H9 (cell line): ENCODE results near the gene RFPL1. TPM values are rescaled to one million over a fixed set of nuclear protein-coding genes. Genes with fewer than 3 reads are reported as not detected.

ENCODE experiments used
- DNase-seq: peaks from one replicate; pipeline ENCODE4 v3.0.0-alpha.2; 2017
- H2AFZ ChIP-seq: one replicate; pipeline ENCODE4 v1.6.1; 2013; ENCODE audit warnings: mild to moderate bottlenecking, low read length, control low read depth, moderate library complexity
- H2AK5ac ChIP-seq: 2 replicates; pipeline ENCODE4 v1.6.1; 2013; ENCODE audit warnings: low read length, control low read depth, mixed read lengths; ENCODE audit not compliant: insufficient read length
- H2BK120ac ChIP-seq: one replicate; pipeline ENCODE4 v1.6.1; 2013; ENCODE audit warnings: low read depth, mild to moderate bottlenecking, low read length, control low read depth, inconsistent platforms; ENCODE audit not compliant: poor library complexity, severe bottlenecking
- H2BK12ac ChIP-seq: 2 replicates; pipeline ENCODE4 v1.6.1; 2013; ENCODE audit warnings: low read length, control low read depth, mixed read lengths, low read depth; ENCODE audit not compliant: insufficient read length
- H2BK15ac ChIP-seq: 2 replicates; pipeline ENCODE4 v1.6.1; 2013; ENCODE audit warnings: low read depth, low read length, control low read depth
- H2BK20ac ChIP-seq: one replicate; pipeline ENCODE4 v1.6.1; 2013; ENCODE audit warnings: low read depth, mild to moderate bottlenecking, low read length, control low read depth, inconsistent platforms; ENCODE audit not compliant: poor library complexity, severe bottlenecking
- H2BK5ac ChIP-seq: 2 replicates; pipeline ENCODE4 v1.6.1; 2013; ENCODE audit warnings: low read length, control low read depth, mixed read lengths; ENCODE audit not compliant: insufficient read length
- H3K14ac ChIP-seq: 2 replicates; pipeline ENCODE4 v1.6.1; 2013; ENCODE audit warnings: low read length, control low read depth; ENCODE audit not compliant: insufficient read depth
- H3K18ac ChIP-seq: 2 replicates; pipeline ENCODE4 v1.6.1; 2013; ENCODE audit warnings: low read depth, mild to moderate bottlenecking, mixed read lengths, low read length, control low read depth; ENCODE audit not compliant: insufficient read length
- H3K23ac ChIP-seq: 2 replicates; pipeline ENCODE4 v1.6.1; 2013; ENCODE audit warnings: low read length, control low read depth, mixed read lengths, low read depth; ENCODE audit not compliant: insufficient read length
- H3K23me2 ChIP-seq: 2 replicates; pipeline ENCODE4 v1.6.1; 2013; ENCODE audit warnings: low read depth, mild to moderate bottlenecking, mixed read lengths, low read length, control low read depth; ENCODE audit not compliant: insufficient read length, poor library complexity, severe bottlenecking
- H3K27ac ChIP-seq: 2 replicates; pipeline ENCODE4 v1.5.1; 2013; ENCODE audit warnings: low read length, control low read depth, mixed read lengths, low read depth; ENCODE audit not compliant: insufficient read length
- H3K27me3 ChIP-seq: 2 replicates; pipeline ENCODE4 v1.6.1; 2013; ENCODE audit warnings: low read length, control low read depth, inconsistent platforms; ENCODE audit not compliant: insufficient read depth
- H3K4ac ChIP-seq: 2 replicates; pipeline ENCODE4 v1.6.1; 2013; ENCODE audit warnings: low read depth, mild to moderate bottlenecking, control low read depth, inconsistent platforms, low read length, moderate library complexity
- H3K4me1 ChIP-seq: 2 replicates; pipeline ENCODE4 v1.6.1; 2013; ENCODE audit warnings: low read length, control low read depth, inconsistent platforms; ENCODE audit not compliant: insufficient read depth
- H3K4me2 ChIP-seq: 2 replicates; pipeline ENCODE4 v1.6.1; 2013; ENCODE audit warnings: low read length, control low read depth, mixed read lengths; ENCODE audit not compliant: insufficient read length, insufficient read depth
- H3K56ac ChIP-seq: 2 replicates; pipeline ENCODE4 v1.6.1; 2013; ENCODE audit warnings: low read depth, mild to moderate bottlenecking, mixed read lengths, low read length, control low read depth; ENCODE audit not compliant: insufficient read length
- H3K79me1 ChIP-seq: 2 replicates; pipeline ENCODE4 v1.6.1; 2013; ENCODE audit warnings: low read depth, mild to moderate bottlenecking, moderate library complexity, low read length, control low read depth, inconsistent platforms; ENCODE audit not compliant: insufficient read depth, poor library complexity, severe bottlenecking
- H3K79me2 ChIP-seq: 2 replicates; pipeline ENCODE4 v1.6.1; 2013; ENCODE audit warnings: low read length, control low read depth, inconsistent platforms; ENCODE audit not compliant: insufficient read depth
- H3K9ac ChIP-seq: 2 replicates; pipeline ENCODE4 v1.6.1; 2013; ENCODE audit warnings: low read length, control low read depth, mixed read lengths; ENCODE audit not compliant: insufficient read length; ENCODE audit errors: extremely low read depth
- H3K9me3 ChIP-seq: one replicate; pipeline ENCODE4 v1.6.1; 2013; ENCODE audit warnings: low read depth, low read length, inconsistent platforms; ENCODE audit not compliant: control insufficient read depth
- H3T11ph ChIP-seq: one replicate; pipeline ENCODE4 v1.6.1; 2013; ENCODE audit warnings: mild to moderate bottlenecking, low read length, control low read depth, inconsistent platforms
- H4K20me1 ChIP-seq: one replicate; pipeline ENCODE4 v1.6.1; 2013; ENCODE audit not compliant: control insufficient read depth, insufficient read length, insufficient read depth
- H4K5ac ChIP-seq: 2 replicates; pipeline ENCODE4 v1.6.1; 2013; ENCODE audit warnings: low read depth, mild to moderate bottlenecking, mixed read lengths, low read length, control low read depth; ENCODE audit not compliant: insufficient read length
- H4K8ac ChIP-seq: replicated peaks from 2 replicates; pipeline ENCODE4 v1.6.1; 2013; ENCODE audit warnings: low read length, control low read depth, mixed read lengths, low read depth; ENCODE audit not compliant: insufficient read length
- H4K91ac ChIP-seq: 2 replicates; pipeline ENCODE4 v1.6.1; 2013; ENCODE audit warnings: low read depth, mild to moderate bottlenecking, moderate library complexity, mixed read lengths, low read length, control low read depth; ENCODE audit not compliant: insufficient read length
- H3K27ac Mint-ChIP-seq, 3 experiments: 2 replicates in 2 of 3; 3 replicates in 1 of 3; pipeline ENCODE4 v1.8.0; 2020 to 2021; ENCODE audit warnings: mixed read lengths in 3 of 3, mild to moderate bottlenecking in 1 of 3, moderate library complexity in 1 of 3
- H3K27me3 Mint-ChIP-seq: 2 replicates; pipeline ENCODE4 v1.8.0; 2021; ENCODE audit warnings: low read depth, mild to moderate bottlenecking, moderate library complexity, mixed read lengths
- H3K36me3 Mint-ChIP-seq, 3 experiments: 2 replicates in 2 of 3; 3 replicates in 1 of 3; pipeline ENCODE4 v1.8.0; 2020 to 2021; ENCODE audit warnings: low read depth in 3 of 3, mixed read lengths in 3 of 3; ENCODE audit not compliant: insufficient read depth in 1 of 3
- H3K4me1 Mint-ChIP-seq, 2 experiments: 2 replicates each; pipeline ENCODE4 v1.8.0; 2020; ENCODE audit warnings: mixed read lengths in 2 of 2
- H3K4me3 Mint-ChIP-seq, 2 experiments: 2 replicates in 1 of 2; 3 replicates in 1 of 2; pipeline ENCODE4 v1.8.0; 2020 to 2021; ENCODE audit warnings: mild to moderate bottlenecking in 2 of 2, mixed read lengths in 2 of 2, moderate library complexity in 1 of 2
- H3K9me3 Mint-ChIP-seq, 2 experiments: 2 replicates in 1 of 2; 3 replicates in 1 of 2; pipeline ENCODE4 v1.8.0; 2020; ENCODE audit warnings: mild to moderate bottlenecking in 2 of 2, mixed read lengths in 2 of 2, moderate library complexity in 1 of 2
- CTCF ChIP-seq: fragments of 200-600 bp; sonication (generic); conservative IDR thresholded peaks from 3 replicates; pipeline ENCODE4 v1.8.0; 2021; ENCODE audit warnings: antibody characterized with exemption, mild to moderate bottlenecking
- WGBS: extraction: QIAGEN DNeasy Blood & Tissue Kit; methylation state at CpG from one replicate; pipeline ENCODE4 v1.1.7; 2013; ENCODE audit warnings: missing lambda C conversion rate, low lambda C conversion rate, mixed read lengths; ENCODE audit not compliant: insufficient read length; ENCODE audit errors: extremely low coverage; 5-methylcytosine and 5-hydroxymethylcytosine counted together
- total RNA-seq: library from RNA; stranded (reverse); gene quantifications from 2 replicates; pipeline ENCODE4 v1.2.1, GENCODE V29; 2021

RFPL1 gene
- total RNA-seq, 1 experiment from 2014 or later: not detected

- Histone ChIP-seq H2AFZ (no peak overlapping the region), H2BK5ac (no peak overlapping the region), H3K14ac (no peak overlapping the region), H3K23me2 (no peaks in the 10 kb centered on the region), H3K4me1 (no peaks in the 10 kb centered on the region; the same call in 1 of the 2 replicates), H3K4me2 (no peak overlapping the region), H2BK20ac (no peak overlapping the region), H2BK12ac (no peak overlapping the region), H3K79me1 (no peaks in the 10 kb centered on the region), H3K4ac (no peak overlapping the region), H4K5ac (no peak overlapping the region), H3K27ac (no peak overlapping the region), H2BK120ac (no peak overlapping the region), H3T11ph (no peak overlapping the region), H4K8ac (no peak overlapping the region), H3K9me3 (no peaks in the 10 kb centered on the region), H3K23ac (no peak overlapping the region), H4K91ac (no peak overlapping the region), H2BK15ac (no peak overlapping the region), H3K56ac (no peak overlapping the region), H4K20me1 (no peaks in the 10 kb centered on the region), H3K27me3 (no peaks in the 10 kb centered on the region; the same call in 1 of the 2 replicates), H3K9ac (no peak overlapping the region), H3K18ac (no peak overlapping the region), H2AK5ac (no peak overlapping the region), H3K79me2 (no peaks in the 10 kb centered on the region)
- H3K27ac Mint-ChIP-seq: peak overlapping the region in 1 of 3 experiments; percentile 28; a peak in 2 of 7 replicates
- TF ChIP-seq CTCF: no peak
- peaks cover 0 to 3% of the 10 kb centered on the region in 2 experiments; a peak in 1 of 4 replicates for H3K4me1 Mint-ChIP-seq
- no peaks in the 10 kb centered on the region for H3K36me3 Mint-ChIP-seq
- no peaks in the 10 kb centered on the region for H3K9me3 Mint-ChIP-seq
- DNase-seq: no peak
- H3K4me3 Mint-ChIP-seq: no peak overlapping the region
- WGBS: no CpG with 5 or more reads among the region's 11 CpGs
- no peaks in the 10 kb centered on the region; the same call in none of the 2 replicates for H3K27me3 Mint-ChIP-seq
These were observed 11.0 kb downstream of the RFPL1 start for GRCh38 chr22:29449296-29449875.
